ENCODE results near the gene ADPRH.
A peak's percentile ranks its signal among the peaks of the same experiment; 100 is the strongest.

ADPRH gene

GRCh38 chr3:119631516-119631915, 52.2 kb downstream of the ADPRH start:
- DNase-seq, result no peak

- DNase-seq, result no peak
Measured at GRCh38 chr3:119632216-119632615, 52.9 kb downstream of the ADPRH start.

DNA sequence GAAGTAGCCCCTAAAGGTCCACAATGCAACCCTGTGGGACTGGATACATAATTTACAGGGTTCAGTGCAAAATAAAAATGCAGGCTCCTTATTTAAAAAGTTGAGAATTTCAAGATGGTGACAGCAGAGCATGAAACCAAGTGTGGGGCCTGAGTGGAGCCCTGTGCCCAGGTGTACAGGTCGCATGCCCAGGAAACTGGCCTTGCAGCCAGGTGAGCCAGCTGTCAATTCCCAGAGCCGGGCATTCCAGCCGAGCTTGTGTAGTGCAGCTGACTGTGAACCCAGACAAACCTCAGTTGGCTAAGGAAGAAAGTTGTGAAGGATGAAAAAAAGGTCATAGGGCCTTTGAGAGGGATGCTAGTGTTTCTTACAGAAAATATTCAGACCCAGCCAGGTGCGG, 53.5 kb downstream of the ADPRH start:
- no peak for DNase-seq

DNA sequence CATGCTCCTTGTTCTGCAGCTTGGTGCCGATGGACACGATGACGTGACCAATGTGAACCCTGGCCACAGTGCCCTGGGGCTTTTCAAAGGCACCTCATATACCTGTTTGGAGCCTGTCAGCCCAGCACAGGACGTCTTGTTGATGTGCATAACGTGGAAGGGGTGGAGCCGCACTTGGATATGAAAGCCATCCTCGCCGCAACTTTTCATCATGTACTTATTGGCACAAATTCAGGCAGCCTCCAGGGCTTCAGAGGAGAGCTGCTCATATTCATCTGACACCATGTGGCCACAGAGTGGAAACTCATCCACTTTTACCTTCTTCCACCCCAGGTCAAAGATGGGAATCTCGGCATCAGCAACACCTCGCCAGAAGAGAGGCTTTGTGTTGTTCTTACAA, 56.4 kb downstream of the ADPRH start:
- DNase-seq, result no peak

- DNase-seq, result no peak
Measured at GRCh38 chr3:119636249-119636648, 57.0 kb downstream of the ADPRH start.

GRCh38 chr3:119636891-119637611, 57.8 kb downstream of the ADPRH start:
- DNase-seq, result peak; percentile 40

- peak; percentile 61 for DNase-seq
Measured at GRCh38 chr3:119637679-119638477, 58.6 kb downstream of the ADPRH start.

Measured in hematopoietic multipotent progenitor cell treated with erythropoietin and hydrocortisone succinate and interleukin-3 and kit ligand, for 4 days (in vitro differentiated cells).